Memory B cell (primary cell): ENCODE measurements around the gene WSB2.

Experiments
- ATAC-seq: fragments of 150-1000 bp; cut with Tn5 transposase; 2 replicates; pipeline ENCODE4 v1.10.0; 2021; ENCODE audit warnings: low read depth, mild to moderate bottlenecking, moderate library complexity
- DNase-seq, 2 donors: peaks; one replicate each; pipeline ENCODE4 v3.0.0; 2022; ENCODE audit warnings: low spot score in 2 of 2
- H3K27ac Mint-ChIP-seq: one replicate; pipeline ENCODE4 v1.8.0; 2022; ENCODE audit warnings: mild to moderate bottlenecking, moderate library complexity, mixed read lengths
- H3K27me3 Mint-ChIP-seq: one replicate; pipeline ENCODE4 v1.8.0; 2022; ENCODE audit warnings: mixed read lengths
- H3K36me3 Mint-ChIP-seq: one replicate; pipeline ENCODE4 v1.8.0; 2022; ENCODE audit warnings: mild to moderate bottlenecking, mixed read lengths
- H3K4me1 Mint-ChIP-seq: one replicate; pipeline ENCODE4 v1.8.0; 2022; ENCODE audit warnings: mixed read lengths
- H3K4me3 Mint-ChIP-seq: one replicate; pipeline ENCODE4 v1.8.0; 2022; ENCODE audit warnings: mild to moderate bottlenecking, moderate library complexity, mixed read lengths
- H3K9me3 Mint-ChIP-seq: one replicate; pipeline ENCODE4 v1.8.0; 2022; ENCODE audit warnings: mixed read lengths

The WSB2 gene

GRCh38 chr12:118061011-118061872, at the start of gene WSB2:
Gene WSB2 (minus strand): TSS chr12:118061179. CDS start chr12:118061048, 131 bp downstream.
- Mint-ChIP-seq H3K27ac (peak within 1 kb of the TSS; percentile 56), H3K27me3 (peaks cover 2% of the 10 kb centered on the region), H3K4me3 (peak within 1 kb of the TSS; percentile 89), H3K9me3 (no peaks in the 10 kb centered on the region), H3K36me3 (no peaks in the 10 kb centered on the region), H3K4me1 (peaks cover 40% of the 10 kb centered on the region)
- ATAC-seq, result peak; percentile 59
- peak in 1 of 2 donors; percentile 24 for DNase-seq

- Mint-ChIP-seq H3K4me3 (no peak overlapping the region), H3K9me3 (no peaks in the 10 kb centered on the region), H3K27ac (no peak overlapping the region), H3K4me1 (peaks cover 4% of the 10 kb centered on the region), H3K27me3 (peaks cover 3% of the 10 kb centered on the region), H3K36me3 (peaks cover 2% of the 10 kb centered on the region)
- no peak for DNase-seq
- ATAC-seq, result no peak
Measured at GRCh38 chr12:118109088-118109487, 48.1 kb upstream of the WSB2 start.

- no peak overlapping the region for H3K4me3 Mint-ChIP-seq
- ATAC-seq (no peak), DNase-seq (no peak)
- H3K27ac Mint-ChIP-seq, result no peak overlapping the region
- peaks cover 5% of the 10 kb centered on the region for H3K27me3 Mint-ChIP-seq
- H3K9me3 Mint-ChIP-seq, result no peaks in the 10 kb centered on the region
- no peaks in the 10 kb centered on the region for H3K36me3 Mint-ChIP-seq
- H3K4me1 Mint-ChIP-seq, result peaks cover 6% of the 10 kb centered on the region
Measured at GRCh38 chr12:118107694-118108093, 46.7 kb upstream of the WSB2 start.

- Mint-ChIP-seq H3K36me3 (no peaks in the 10 kb centered on the region), H3K4me3 (no peak overlapping the region)
Measured at GRCh38 chr12:118107011-118107410, 46.0 kb upstream of the WSB2 start.

DNA sequence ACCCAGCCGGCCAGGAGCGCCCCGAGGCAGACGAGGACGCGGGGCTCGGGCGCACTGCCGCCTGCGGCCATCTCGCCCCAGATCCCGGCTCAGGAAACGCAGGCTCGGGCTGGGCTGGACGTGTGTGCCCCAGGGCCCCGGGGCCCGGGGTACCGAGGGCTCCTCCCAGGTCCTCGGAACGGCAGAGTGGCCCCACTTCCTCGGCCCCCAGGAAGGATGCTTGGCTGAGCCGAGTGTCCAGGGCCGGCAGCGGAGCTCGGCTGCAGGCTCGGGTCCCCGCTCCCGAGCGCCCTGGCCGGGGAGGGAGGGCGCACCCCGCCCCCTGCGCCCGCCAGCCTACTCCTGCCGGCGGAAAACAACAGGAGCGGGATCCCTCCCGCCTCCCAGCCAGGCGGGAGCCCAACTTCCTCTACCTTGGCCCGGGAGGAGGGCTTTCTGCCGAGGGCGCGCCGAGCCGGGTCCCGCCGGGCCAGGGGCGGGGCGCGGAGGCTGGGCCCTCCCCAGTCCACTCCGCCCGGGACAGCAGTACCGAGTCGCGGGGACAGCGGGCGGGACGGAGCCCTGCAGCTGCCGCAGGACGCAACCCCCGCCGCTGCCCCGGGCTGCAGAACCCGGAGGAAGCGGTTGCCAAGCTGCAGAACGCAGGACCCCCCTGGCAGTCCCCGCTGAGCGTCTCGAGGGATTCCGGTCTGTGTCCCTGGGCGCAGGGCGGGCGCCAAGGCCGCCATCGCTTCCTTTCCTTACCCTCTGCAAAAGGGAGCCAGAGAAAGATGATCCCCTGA, 42.8 kb upstream of the WSB2 start, which contains the start of gene VSIG10:
VSIG10 (minus strand) TSS at position 411 of the 782 bp plus-strand sequence; CDS start at position 71, 340 bp downstream.
- H3K4me1 Mint-ChIP-seq, result peaks cover 6% of the 10 kb centered on the region
- peak within 1 kb of the TSS; percentile 86 for H3K4me3 Mint-ChIP-seq
- DNase-seq (peak; percentile 0 to 24), ATAC-seq (peak; percentile 66)
- H3K27ac Mint-ChIP-seq, result no peak within 1 kb of the TSS
- H3K27me3 Mint-ChIP-seq, result peaks cover 13% of the 10 kb centered on the region
- H3K36me3 Mint-ChIP-seq, result no peaks in the 10 kb centered on the region
- no peaks in the 10 kb centered on the region for H3K9me3 Mint-ChIP-seq

More at GRCh38 chr12:118107011-118107410, 46.0 kb upstream of the WSB2 start:
- H3K9me3 Mint-ChIP-seq, result no peaks in the 10 kb centered on the region
- DNase-seq (no peak), ATAC-seq (no peak)
- peaks cover 6% of the 10 kb centered on the region for H3K4me1 Mint-ChIP-seq
- peaks cover 8% of the 10 kb centered on the region for H3K27me3 Mint-ChIP-seq
- no peak overlapping the region for H3K27ac Mint-ChIP-seq

GRCh38 chr12:118103201-118103600, 42.2 kb upstream of the WSB2 start:
- DNase-seq (peak in 1 of 2 donors; percentile 23), ATAC-seq (peak; percentile 23)
- H3K27ac Mint-ChIP-seq, result no peak overlapping the region

DNA sequence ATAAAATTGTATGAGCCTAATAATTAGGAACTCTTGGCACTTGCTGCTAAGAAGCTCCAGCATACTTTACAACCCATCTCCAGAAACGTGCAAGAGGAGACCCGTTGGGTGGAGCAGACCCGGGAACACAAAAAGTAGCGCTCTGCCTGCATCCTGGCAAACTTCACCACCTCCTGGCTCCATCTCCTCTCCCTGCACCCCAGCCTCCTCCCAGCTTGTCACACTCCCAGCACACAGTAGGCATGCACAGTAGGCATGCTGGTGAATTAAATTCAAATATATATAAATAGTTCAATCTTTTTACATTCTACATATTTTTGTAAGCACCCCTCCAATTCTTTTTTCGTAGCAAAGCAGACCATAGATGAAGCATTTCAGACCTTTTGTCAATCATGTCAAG, 41.6 kb upstream of the WSB2 start:
- Mint-ChIP-seq H3K27ac (no peak overlapping the region), H3K4me1 (peaks cover 6% of the 10 kb centered on the region), H3K9me3 (no peaks in the 10 kb centered on the region), H3K27me3 (peaks cover 16% of the 10 kb centered on the region), H3K4me3 (peak overlapping the region; percentile 84), H3K36me3 (no peaks in the 10 kb centered on the region)
- DNase-seq, result no peak
- ATAC-seq, result no peak

More at GRCh38 chr12:118103201-118103600, 42.2 kb upstream of the WSB2 start:
- H3K4me3 Mint-ChIP-seq, result peak overlapping the region; percentile 84
- H3K36me3 Mint-ChIP-seq, result no peaks in the 10 kb centered on the region
- H3K4me1 Mint-ChIP-seq, result peaks cover 6% of the 10 kb centered on the region
- peaks cover 15% of the 10 kb centered on the region for H3K27me3 Mint-ChIP-seq
- H3K9me3 Mint-ChIP-seq, result no peaks in the 10 kb centered on the region

DNA sequence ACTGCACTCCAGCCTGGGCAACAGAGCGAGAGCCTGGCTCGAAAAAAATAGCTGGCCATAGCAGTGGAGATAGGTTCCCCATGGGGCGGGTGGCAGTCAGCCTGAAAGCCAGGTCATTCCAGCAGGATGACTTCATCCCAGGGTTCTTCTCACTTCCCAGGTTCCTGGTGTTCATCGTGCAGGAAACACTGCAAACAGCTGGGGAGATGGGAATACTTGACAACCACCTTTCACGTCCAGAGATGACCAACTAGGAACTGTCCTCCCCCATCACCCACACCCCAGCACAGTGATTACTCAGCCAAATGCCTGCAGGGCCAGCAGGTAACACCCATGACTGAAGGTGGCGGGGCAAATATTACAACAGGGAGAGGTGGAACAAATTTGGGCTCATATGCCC, 41.1 kb upstream of the WSB2 start:
- peaks cover 16% of the 10 kb centered on the region for H3K27me3 Mint-ChIP-seq
- H3K27ac Mint-ChIP-seq, result no peak overlapping the region
- peaks cover 6% of the 10 kb centered on the region for H3K4me1 Mint-ChIP-seq
- H3K36me3 Mint-ChIP-seq, result no peaks in the 10 kb centered on the region
- ATAC-seq (no peak), DNase-seq (no peak)
- H3K4me3 Mint-ChIP-seq, result no peak overlapping the region
- H3K9me3 Mint-ChIP-seq, result no peaks in the 10 kb centered on the region

DNA sequence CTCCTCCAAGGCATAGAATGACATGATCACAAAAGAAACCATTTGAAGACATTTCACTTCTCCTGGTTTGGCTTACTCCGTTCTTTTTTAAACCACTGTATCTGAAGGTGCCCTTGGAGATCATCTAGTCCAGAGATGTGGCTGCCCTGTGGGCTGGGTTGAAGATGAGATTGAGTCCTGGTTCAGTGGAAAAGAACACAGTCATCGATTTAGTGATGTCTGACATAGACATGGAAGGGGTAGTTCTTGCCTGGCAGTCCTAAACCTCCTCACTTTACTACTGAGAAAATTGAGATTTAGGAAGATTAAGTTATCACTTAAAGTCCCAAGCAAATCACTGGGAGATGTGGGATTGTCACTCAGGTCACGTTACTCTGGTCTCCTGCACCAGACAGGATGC, 40.1 kb upstream of the WSB2 start:
- no peak for DNase-seq
- no peak for ATAC-seq
- Mint-ChIP-seq H3K9me3 (no peaks in the 10 kb centered on the region), H3K4me1 (peaks cover 6% of the 10 kb centered on the region), H3K27ac (no peak overlapping the region), H3K36me3 (no peaks in the 10 kb centered on the region), H3K27me3 (peaks cover 16% of the 10 kb centered on the region), H3K4me3 (no peak overlapping the region)

DNA sequence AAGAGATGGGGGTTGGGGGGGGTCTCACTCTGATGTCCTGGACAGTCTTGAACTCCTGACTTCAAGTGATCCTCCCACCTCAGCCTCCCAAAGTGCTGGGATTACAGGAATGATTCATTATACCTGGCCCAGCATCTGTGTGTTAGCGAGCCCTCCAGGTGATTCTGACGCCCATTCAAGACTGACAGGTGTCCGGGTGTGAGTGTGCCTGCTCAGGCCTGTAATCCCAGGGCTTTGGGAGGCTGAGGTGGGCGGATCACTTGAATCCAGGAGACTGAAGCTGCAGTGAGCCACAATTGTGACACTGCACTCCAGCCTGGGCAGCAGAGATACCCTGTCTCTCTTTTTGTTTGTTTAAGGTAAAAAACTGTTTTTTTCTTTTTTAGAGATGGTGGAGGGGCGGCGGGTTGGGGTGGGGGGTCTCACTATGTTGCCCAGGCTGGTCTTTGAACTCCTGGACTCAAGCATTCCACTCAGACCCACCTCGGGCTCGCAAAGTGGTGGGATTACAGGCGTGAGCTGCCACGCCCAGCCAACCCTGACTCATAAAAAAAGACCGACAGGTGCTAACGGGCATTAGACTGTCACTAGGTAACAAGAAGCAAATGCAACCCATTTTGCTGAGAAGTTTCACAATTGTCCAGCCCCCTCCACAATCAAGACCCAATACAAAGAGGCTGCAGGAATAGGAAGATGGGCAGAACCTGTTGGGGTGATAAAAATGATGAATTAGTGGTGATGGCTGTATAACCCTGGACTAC, 38.1 kb upstream of the WSB2 start:
- ATAC-seq, result no peak
- Mint-ChIP-seq H3K27ac (no peak overlapping the region), H3K36me3 (no peaks in the 10 kb centered on the region), H3K4me3 (no peak overlapping the region), H3K4me1 (peaks cover 2% of the 10 kb centered on the region), H3K27me3 (peaks cover 13% of the 10 kb centered on the region), H3K9me3 (no peaks in the 10 kb centered on the region)
- no peak for DNase-seq

GRCh38 chr12:118098401-118098800, 37.4 kb upstream of the WSB2 start:
- no peak overlapping the region for H3K27ac Mint-ChIP-seq
- H3K9me3 Mint-ChIP-seq, result no peaks in the 10 kb centered on the region
- no peak for DNase-seq
- H3K4me3 Mint-ChIP-seq, result no peak overlapping the region
- peaks cover 13% of the 10 kb centered on the region for H3K27me3 Mint-ChIP-seq
- no peak for ATAC-seq
- no peaks in the 10 kb centered on the region for H3K36me3 Mint-ChIP-seq
- peaks cover 2% of the 10 kb centered on the region for H3K4me1 Mint-ChIP-seq

- H3K27me3 Mint-ChIP-seq, result peaks cover 3% of the 10 kb centered on the region
- no peak overlapping the region for H3K4me3 Mint-ChIP-seq
- ATAC-seq (no peak), DNase-seq (no peak)
- no peaks in the 10 kb centered on the region for H3K9me3 Mint-ChIP-seq
- no peak overlapping the region for H3K27ac Mint-ChIP-seq
- H3K4me1 Mint-ChIP-seq, result no peaks in the 10 kb centered on the region
- H3K36me3 Mint-ChIP-seq, result no peaks in the 10 kb centered on the region
Measured at GRCh38 chr12:118094039-118094438, 33.1 kb upstream of the WSB2 start.

GRCh38 chr12:118089782-118090181, 28.8 kb upstream of the WSB2 start:
- Mint-ChIP-seq H3K27ac (no peak overlapping the region), H3K4me3 (no peak overlapping the region), H3K27me3 (peaks cover 3% of the 10 kb centered on the region), H3K4me1 (no peaks in the 10 kb centered on the region), H3K9me3 (no peaks in the 10 kb centered on the region), H3K36me3 (no peaks in the 10 kb centered on the region)
- DNase-seq (no peak), ATAC-seq (no peak)
